ENCODE results near the gene RCAN2. TPM values are rescaled to one million over a fixed set of nuclear protein-coding genes. Genes with fewer than 3 reads are reported as not detected.

Gene RCAN2
- total and polyA plus RNA-seq, 2 experiments from 2014 or later = 6.0 to 9.3 TPM

DNA sequence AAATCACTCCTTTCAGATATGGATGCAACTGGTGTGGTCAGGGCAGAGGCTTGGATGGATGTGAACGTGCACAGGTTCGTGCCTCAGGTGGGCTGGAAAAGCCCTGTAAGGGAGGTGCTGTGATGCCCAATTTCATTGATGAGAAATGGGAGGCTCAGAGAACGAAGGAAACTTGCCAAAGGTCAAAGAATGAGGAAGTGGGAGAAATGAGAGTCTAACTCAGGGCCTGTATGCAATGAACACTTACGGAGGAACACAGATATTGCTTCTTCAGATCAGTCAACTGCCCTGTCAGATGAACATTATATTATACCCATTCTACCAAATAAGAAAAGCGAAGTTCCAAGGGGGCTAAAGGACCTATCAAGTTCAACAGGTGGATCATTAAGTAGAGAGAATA, 134.7 kb downstream of the RCAN2 start:
- peaks cover 5% of the 10 kb centered on the region for H3K27me3 Mint-ChIP-seq (ENCODE audit: insufficient read depth, low read depth, poor library complexity)
- Histone ChIP-seq H3K9me2 (ENCODE audit: insufficient read depth) (peaks cover 8% of the 10 kb centered on the region; the same call in 1 of the 2 replicates), H3K36me3 (ENCODE audit: insufficient read depth) (no peaks in the 10 kb centered on the region), H2AFZ (no peak overlapping the region), H3K4me1 (ENCODE audit: insufficient read depth) (peaks cover 13% of the 10 kb centered on the region), H3F3A (replicated peaks; ENCODE audit: low read depth) (no peaks in the 10 kb centered on the region), H3K79me2 (replicated peaks; ENCODE audit: insufficient read depth) (no peaks in the 10 kb centered on the region), H3K27ac (ENCODE audit: low read depth) (no peak overlapping the region), H4K20me1 (replicated peaks; ENCODE audit: insufficient read depth) (no peaks in the 10 kb centered on the region), H3K27me3 (ENCODE audit: insufficient read depth) (no peaks in the 10 kb centered on the region), H3K4me3 (no peak overlapping the region), H3K4me2 (no peak overlapping the region)
- no peak for TF ChIP-seq STAT1 (IDR thresholded peaks at IDR 0.05; ENCODE audit: unreplicated experiment)
- H3K36me3 Mint-ChIP-seq (ENCODE audit: low read depth) = no peaks in the 10 kb centered on the region
- DNase-seq (ENCODE audit: low spot score) (no peak), ATAC-seq (no peak)
- peaks cover 22% of the 10 kb centered on the region for H3K4me1 Mint-ChIP-seq
- no peaks in the 10 kb centered on the region; the same call in 2 of the 3 replicates for H3K9me3 Mint-ChIP-seq
- no peak overlapping the region for H3K27ac Mint-ChIP-seq
- H3K4me3 Mint-ChIP-seq = no peak overlapping the region

DNA sequence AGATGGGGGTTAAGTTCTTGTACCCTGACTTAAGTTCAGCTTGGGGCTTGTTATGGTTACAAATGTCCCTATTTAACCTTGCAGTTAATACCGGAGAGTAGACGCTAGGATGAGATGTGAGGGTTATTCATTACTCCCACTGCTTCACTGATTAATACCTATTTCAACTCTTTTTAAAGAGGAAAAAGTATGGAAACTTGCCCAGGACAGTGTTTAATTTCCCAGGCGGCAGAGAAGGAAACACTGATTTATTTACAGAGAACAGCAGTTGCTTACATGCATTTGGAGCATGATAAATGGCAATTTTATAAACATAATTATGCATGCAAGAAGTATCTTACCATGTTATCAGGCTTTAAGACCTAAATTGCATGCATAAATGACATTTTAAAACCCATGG, 137.7 kb downstream of the RCAN2 start:
- Histone ChIP-seq H3K27me3 (ENCODE audit: insufficient read depth) (no peaks in the 10 kb centered on the region), H3K36me3 (ENCODE audit: insufficient read depth) (no peaks in the 10 kb centered on the region), H3K27ac (ENCODE audit: low read depth) (no peak overlapping the region), H3K4me3 (no peak overlapping the region), H3K9me2 (ENCODE audit: insufficient read depth) (peaks cover 8% of the 10 kb centered on the region; the same call in 1 of the 2 replicates), H3K4me1 (ENCODE audit: insufficient read depth) (peaks cover 7% of the 10 kb centered on the region), H4K20me1 (replicated peaks; ENCODE audit: insufficient read depth) (no peaks in the 10 kb centered on the region), H3K79me2 (replicated peaks; ENCODE audit: insufficient read depth) (no peaks in the 10 kb centered on the region), H2AFZ (no peak overlapping the region), H3F3A (replicated peaks; ENCODE audit: low read depth) (no peaks in the 10 kb centered on the region), H3K4me2 (no peak overlapping the region)
- Mint-ChIP-seq H3K27me3 (ENCODE audit: insufficient read depth, low read depth, poor library complexity) (peaks cover 1% of the 10 kb centered on the region), H3K36me3 (ENCODE audit: low read depth) (no peaks in the 10 kb centered on the region), H3K4me3 (no peak overlapping the region), H3K9me3 (no peaks in the 10 kb centered on the region), H3K4me1 (peaks cover 12% of the 10 kb centered on the region), H3K27ac (no peak overlapping the region)
- DNase-seq (ENCODE audit: low spot score) (no peak), ATAC-seq (no peak)
- no peak for TF ChIP-seq STAT1 (IDR thresholded peaks at IDR 0.05; ENCODE audit: unreplicated experiment)
- TF ChIP-seq CREB1 (CRISPR knock-in tag; IDR thresholded peaks at IDR 0.05; ENCODE audit: low read depth) = no peak
- TF ChIP-seq NANOG (IDR thresholded peaks at IDR 0.05; ENCODE audit: borderline replicate concordance) = no peak
- TF ChIP-seq, protein P1, sequence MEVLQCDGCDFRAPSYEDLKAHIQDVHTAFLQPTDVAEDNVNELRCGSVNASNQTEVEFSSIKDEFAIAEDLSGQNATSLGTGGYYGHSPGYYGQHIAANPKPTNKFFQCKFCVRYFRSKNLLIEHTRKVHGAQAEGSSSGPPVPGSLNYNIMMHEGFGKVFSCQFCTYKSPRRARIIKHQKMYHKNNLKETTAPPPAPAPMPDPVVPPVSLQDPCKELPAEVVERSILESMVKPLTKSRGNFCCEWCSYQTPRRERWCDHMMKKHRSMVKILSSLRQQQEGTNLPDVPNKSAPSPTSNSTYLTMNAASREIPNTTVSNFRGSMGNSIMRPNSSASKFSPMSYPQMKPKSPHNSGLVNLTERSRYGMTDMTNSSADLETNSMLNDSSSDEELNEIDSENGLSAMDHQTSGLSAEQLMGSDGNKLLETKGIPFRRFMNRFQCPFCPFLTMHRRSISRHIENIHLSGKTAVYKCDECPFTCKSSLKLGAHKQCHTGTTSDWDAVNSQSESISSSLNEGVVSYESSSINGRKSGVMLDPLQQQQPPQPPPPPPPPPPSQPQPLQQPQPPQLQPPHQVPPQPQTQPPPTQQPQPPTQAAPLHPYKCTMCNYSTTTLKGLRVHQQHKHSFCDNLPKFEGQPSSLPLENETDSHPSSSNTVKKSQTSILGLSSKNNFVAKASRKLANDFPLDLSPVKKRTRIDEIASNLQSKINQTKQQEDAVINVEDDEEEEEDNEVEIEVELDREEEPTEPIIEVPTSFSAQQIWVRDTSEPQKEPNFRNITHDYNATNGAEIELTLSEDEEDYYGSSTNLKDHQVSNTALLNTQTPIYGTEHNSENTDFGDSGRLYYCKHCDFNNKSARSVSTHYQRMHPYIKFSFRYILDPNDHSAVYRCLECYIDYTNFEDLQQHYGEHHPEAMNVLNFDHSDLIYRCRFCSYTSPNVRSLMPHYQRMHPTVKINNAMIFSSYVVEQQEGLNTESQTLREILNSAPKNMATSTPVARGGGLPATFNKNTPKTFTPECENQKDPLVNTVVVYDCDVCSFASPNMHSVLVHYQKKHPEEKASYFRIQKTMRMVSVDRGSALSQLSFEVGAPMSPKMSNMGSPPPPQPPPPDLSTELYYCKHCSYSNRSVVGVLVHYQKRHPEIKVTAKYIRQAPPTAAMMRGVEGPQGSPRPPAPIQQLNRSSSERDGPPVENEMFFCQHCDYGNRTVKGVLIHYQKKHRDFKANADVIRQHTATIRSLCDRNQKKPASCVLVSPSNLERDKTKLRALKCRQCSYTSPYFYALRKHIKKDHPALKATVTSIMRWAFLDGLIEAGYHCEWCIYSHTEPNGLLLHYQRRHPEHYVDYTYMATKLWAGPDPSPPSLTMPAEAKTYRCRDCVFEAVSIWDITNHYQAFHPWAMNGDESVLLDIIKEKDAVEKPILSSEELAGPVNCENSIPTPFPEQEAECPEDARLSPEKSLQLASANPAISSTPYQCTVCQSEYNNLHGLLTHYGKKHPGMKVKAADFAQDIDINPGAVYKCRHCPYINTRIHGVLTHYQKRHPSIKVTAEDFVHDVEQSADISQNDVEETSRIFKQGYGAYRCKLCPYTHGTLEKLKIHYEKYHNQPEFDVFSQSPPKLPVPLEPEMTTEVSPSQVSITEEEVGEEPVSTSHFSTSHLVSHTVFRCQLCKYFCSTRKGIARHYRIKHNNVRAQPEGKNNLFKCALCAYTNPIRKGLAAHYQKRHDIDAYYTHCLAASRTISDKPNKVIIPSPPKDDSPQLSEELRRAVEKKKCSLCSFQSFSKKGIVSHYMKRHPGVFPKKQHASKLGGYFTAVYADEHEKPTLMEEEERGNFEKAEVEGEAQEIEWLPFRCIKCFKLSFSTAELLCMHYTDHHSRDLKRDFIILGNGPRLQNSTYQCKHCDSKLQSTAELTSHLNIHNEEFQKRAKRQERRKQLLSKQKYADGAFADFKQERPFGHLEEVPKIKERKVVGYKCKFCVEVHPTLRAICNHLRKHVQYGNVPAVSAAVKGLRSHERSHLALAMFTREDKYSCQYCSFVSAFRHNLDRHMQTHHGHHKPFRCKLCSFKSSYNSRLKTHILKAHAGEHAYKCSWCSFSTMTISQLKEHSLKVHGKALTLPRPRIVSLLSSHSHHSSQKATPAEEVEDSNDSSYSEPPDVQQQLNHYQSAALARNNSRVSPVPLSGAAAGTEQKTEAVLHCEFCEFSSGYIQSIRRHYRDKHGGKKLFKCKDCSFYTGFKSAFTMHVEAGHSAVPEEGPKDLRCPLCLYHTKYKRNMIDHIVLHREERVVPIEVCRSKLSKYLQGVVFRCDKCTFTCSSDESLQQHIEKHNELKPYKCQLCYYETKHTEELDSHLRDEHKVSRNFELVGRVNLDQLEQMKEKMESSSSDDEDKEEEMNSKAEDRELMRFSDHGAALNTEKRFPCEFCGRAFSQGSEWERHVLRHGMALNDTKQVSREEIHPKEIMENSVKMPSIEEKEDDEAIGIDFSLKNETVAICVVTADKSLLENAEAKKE (CRISPR knock-in tag; IDR thresholded peaks at IDR 0.05) = no peak
- TF ChIP-seq, protein P2, sequence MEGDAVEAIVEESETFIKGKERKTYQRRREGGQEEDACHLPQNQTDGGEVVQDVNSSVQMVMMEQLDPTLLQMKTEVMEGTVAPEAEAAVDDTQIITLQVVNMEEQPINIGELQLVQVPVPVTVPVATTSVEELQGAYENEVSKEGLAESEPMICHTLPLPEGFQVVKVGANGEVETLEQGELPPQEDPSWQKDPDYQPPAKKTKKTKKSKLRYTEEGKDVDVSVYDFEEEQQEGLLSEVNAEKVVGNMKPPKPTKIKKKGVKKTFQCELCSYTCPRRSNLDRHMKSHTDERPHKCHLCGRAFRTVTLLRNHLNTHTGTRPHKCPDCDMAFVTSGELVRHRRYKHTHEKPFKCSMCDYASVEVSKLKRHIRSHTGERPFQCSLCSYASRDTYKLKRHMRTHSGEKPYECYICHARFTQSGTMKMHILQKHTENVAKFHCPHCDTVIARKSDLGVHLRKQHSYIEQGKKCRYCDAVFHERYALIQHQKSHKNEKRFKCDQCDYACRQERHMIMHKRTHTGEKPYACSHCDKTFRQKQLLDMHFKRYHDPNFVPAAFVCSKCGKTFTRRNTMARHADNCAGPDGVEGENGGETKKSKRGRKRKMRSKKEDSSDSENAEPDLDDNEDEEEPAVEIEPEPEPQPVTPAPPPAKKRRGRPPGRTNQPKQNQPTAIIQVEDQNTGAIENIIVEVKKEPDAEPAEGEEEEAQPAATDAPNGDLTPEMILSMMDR (conservative IDR thresholded peaks at IDR 0.05; ENCODE audit: low read depth in 2 of 2) = no peak
- no peak for TF ChIP-seq ZNF331 (CRISPR knock-in tag; IDR thresholded peaks at IDR 0.05; ENCODE audit: low read depth)
- TF ChIP-seq POLR2AphosphoS5 (IDR thresholded peaks at IDR 0.05; ENCODE audit: low read depth) = no peak
- no peak for TF ChIP-seq ZNF114 (CRISPR knock-in tag; IDR thresholded peaks at IDR 0.05)
- no peak for TF ChIP-seq JUNB (IDR thresholded peaks at IDR 0.05; ENCODE audit: unreplicated experiment)
- TF ChIP-seq, protein P3, sequence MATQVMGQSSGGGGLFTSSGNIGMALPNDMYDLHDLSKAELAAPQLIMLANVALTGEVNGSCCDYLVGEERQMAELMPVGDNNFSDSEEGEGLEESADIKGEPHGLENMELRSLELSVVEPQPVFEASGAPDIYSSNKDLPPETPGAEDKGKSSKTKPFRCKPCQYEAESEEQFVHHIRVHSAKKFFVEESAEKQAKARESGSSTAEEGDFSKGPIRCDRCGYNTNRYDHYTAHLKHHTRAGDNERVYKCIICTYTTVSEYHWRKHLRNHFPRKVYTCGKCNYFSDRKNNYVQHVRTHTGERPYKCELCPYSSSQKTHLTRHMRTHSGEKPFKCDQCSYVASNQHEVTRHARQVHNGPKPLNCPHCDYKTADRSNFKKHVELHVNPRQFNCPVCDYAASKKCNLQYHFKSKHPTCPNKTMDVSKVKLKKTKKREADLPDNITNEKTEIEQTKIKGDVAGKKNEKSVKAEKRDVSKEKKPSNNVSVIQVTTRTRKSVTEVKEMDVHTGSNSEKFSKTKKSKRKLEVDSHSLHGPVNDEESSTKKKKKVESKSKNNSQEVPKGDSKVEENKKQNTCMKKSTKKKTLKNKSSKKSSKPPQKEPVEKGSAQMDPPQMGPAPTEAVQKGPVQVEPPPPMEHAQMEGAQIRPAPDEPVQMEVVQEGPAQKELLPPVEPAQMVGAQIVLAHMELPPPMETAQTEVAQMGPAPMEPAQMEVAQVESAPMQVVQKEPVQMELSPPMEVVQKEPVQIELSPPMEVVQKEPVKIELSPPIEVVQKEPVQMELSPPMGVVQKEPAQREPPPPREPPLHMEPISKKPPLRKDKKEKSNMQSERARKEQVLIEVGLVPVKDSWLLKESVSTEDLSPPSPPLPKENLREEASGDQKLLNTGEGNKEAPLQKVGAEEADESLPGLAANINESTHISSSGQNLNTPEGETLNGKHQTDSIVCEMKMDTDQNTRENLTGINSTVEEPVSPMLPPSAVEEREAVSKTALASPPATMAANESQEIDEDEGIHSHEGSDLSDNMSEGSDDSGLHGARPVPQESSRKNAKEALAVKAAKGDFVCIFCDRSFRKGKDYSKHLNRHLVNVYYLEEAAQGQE (IDR thresholded peaks at IDR 0.05; ENCODE audit: unreplicated experiment) = no peak
